B cell (primary cell): Measurements from ENCODE around the gene TPO. TPM values are rescaled to one million over a fixed set of nuclear protein-coding genes. Genes with fewer than 3 reads are reported as not detected.

Source experiments
- ATAC-seq: fragments of 200-7000 bp; cut with Tn5 transposase; one replicate; pipeline ENCODE4 v1.10.0; 2021; ENCODE audit warnings: low read depth, mild to moderate bottlenecking, moderate number of reproducible peaks, moderate library complexity
- CTCF ChIA-PET: fragments of 350-600 bp; sonication (Branson Sonifier 250); formaldehyde crosslinking; loops from one replicate; lab custom pipeline; 2021; ENCODE audit warnings: antibody characterized with exemption, inconsistent platforms; lab: Charles Lee
- POLR2A ChIA-PET: fragments of 350-600 bp; sonication (Branson Sonifier 250); formaldehyde crosslinking; loops from one replicate; lab custom pipeline; 2021; ENCODE audit warnings: antibody characterized with exemption; lab: Charles Lee
- DNase-seq: peaks from one replicate; pipeline ENCODE4 v3.0.0; 2013
- H2AFZ ChIP-seq: 2 replicates; pipeline ENCODE4 v1.6.1; 2012; ENCODE audit warnings: mild to moderate bottlenecking, low read depth, low read length; ENCODE audit not compliant: insufficient read depth, poor library complexity, severe bottlenecking
- H3K27ac ChIP-seq, 2 donors: 1 replicate in 1 of 2; 2 replicates in 1 of 2; pipeline ENCODE4 v1.5.1; 2012 to 2013; ENCODE audit warnings: low read length in 2 of 2, mild to moderate bottlenecking in 2 of 2, moderate library complexity in 1 of 2
- H3K27me3 ChIP-seq, 4 experiments: fragments of 200-600 bp in 1 of 4; sonication (generic) in 1 of 4; replicated peaks in 1 of 4; 1 replicate in 2 of 4; 2 replicates in 2 of 4; pipeline versions ENCODE4 v1.6.1 to v1.7.0; 2013 to 2016; ENCODE audit warnings: low read length in 3 of 4, mild to moderate bottlenecking in 2 of 4, mixed read lengths in 1 of 4, moderate library complexity in 1 of 4; ENCODE audit not compliant: insufficient read depth in 4 of 4, control insufficient read depth in 3 of 4; ENCODE audit errors: control extremely low read depth in 1 of 4
- H3K36me3 ChIP-seq, 2 experiments: replicated peaks in 1 of 2; 1 replicate in 1 of 2; 2 replicates in 1 of 2; pipeline versions ENCODE4 v1.6.1 to v1.7.1; 2013; ENCODE audit warnings: low read length in 1 of 2; ENCODE audit not compliant: insufficient read depth in 2 of 2, control insufficient read depth in 1 of 2; ENCODE audit errors: control extremely low read depth in 1 of 2, extremely low read depth in 1 of 2
- H3K4me1 ChIP-seq, 2 donors: fragments of 200-600 bp in 1 of 2; sonication (generic) in 1 of 2; 1 replicate in 1 of 2; 2 replicates in 1 of 2; pipeline versions ENCODE4 v1.5.1 to v1.6.1; 2013 to 2017; ENCODE audit warnings: low read length in 2 of 2; ENCODE audit not compliant: control insufficient read depth in 2 of 2, insufficient read depth in 2 of 2
- H3K4me2 ChIP-seq: replicated peaks from 2 replicates; pipeline ENCODE3; 2012; ENCODE audit warnings: mild to moderate bottlenecking, low read depth, low read length; ENCODE audit not compliant: poor library complexity, severe bottlenecking
- H3K4me3 ChIP-seq, 5 experiments: fragments of 200-600 bp in 1 of 5; sonication (generic) in 1 of 5; 1 replicate in 3 of 5; 2 replicates in 2 of 5; pipeline versions ENCODE4 v1.5.1 to v1.7.0; 2011 to 2016; ENCODE audit warnings: low read length in 4 of 5, mild to moderate bottlenecking in 4 of 5, low read depth in 2 of 5, control low read depth in 1 of 5, moderate library complexity in 1 of 5; ENCODE audit not compliant: insufficient read depth in 1 of 5; ENCODE audit errors: control extremely low read depth in 1 of 5, extremely low read depth in 1 of 5
- H3K79me2 ChIP-seq: fragments of 200-600 bp; sonication (generic); one replicate; pipeline ENCODE4 v1.6.0; 2016; ENCODE audit warnings: low read length; ENCODE audit not compliant: control insufficient read depth, insufficient read depth
- H3K9ac ChIP-seq: fragments of 200-600 bp; sonication (generic); 2 replicates; pipeline ENCODE4 v1.6.1; 2017; ENCODE audit warnings: mild to moderate bottlenecking, low read length, moderate library complexity
- H3K9me3 ChIP-seq, 3 donors: one replicate each; pipeline versions ENCODE4 v1.6.1 to v1.7.1; 2013; ENCODE audit warnings: low read length in 2 of 3; ENCODE audit not compliant: control insufficient read depth in 2 of 3, insufficient read depth in 1 of 3; ENCODE audit errors: control extremely low read depth in 1 of 3
- H4K20me1 ChIP-seq: 2 replicates; pipeline ENCODE4 v1.6.0; 2012; ENCODE audit warnings: mild to moderate bottlenecking, low read length; ENCODE audit not compliant: insufficient read depth, control insufficient read depth, poor library complexity, severe bottlenecking
- H3K27ac Mint-ChIP-seq: one replicate; pipeline ENCODE4 v1.8.0; 2021; ENCODE audit warnings: mixed read lengths
- H3K27me3 Mint-ChIP-seq: one replicate; pipeline ENCODE4 v1.8.0; 2021; ENCODE audit warnings: mixed read lengths
- H3K4me1 Mint-ChIP-seq: one replicate; pipeline ENCODE4 v1.8.0; 2021; ENCODE audit warnings: mixed read lengths
- H3K4me3 Mint-ChIP-seq: one replicate; pipeline ENCODE4 v1.8.0; 2021; ENCODE audit warnings: mixed read lengths
- H3K9me3 Mint-ChIP-seq: one replicate; pipeline ENCODE4 v1.8.0; 2022; ENCODE audit warnings: mixed read lengths; ENCODE audit not compliant: insufficient read depth
- CTCF ChIP-seq: fragments of 200-600 bp; IDR thresholded peaks from one replicate; pipeline ENCODE4 v1.8.0; 2022; ENCODE audit warnings: antibody characterized with exemption, mild to moderate bottlenecking
- EZH2 ChIP-seq: IDR thresholded peaks from 2 replicates; pipeline ENCODE4 v1.6.1; 2012; ENCODE audit warnings: borderline replicate concordance, low read depth, mild to moderate bottlenecking, moderate library complexity, low read length; ENCODE audit not compliant: insufficient read depth, poor library complexity, severe bottlenecking
- WGBS: methylation state at CpG from one replicate; pipeline ENCODE4 v1.1.5; 2013; ENCODE audit warnings: missing lambda C conversion rate; ENCODE audit not compliant: insufficient coverage; 5-methylcytosine and 5-hydroxymethylcytosine counted together
- intact Hi-C: fragments of 100-400 bp; cut with micrococcal nuclease; formaldehyde crosslinking; loops from one replicate; pipeline ENCODE4 v1.10.0; 2022
- polyA plus RNA-seq: library from polyadenylated mRNA; depleted of rRNA; stranded (reverse); fragments of >200 nt; gene quantifications from 2 replicates; pipeline ENCODE4 v1.2.3, GENCODE V29; 2012
- total RNA-seq, 2 donors: library from RNA; stranded (reverse); fragments of 120-200 nt in 1 of 2; gene quantifications; 1 replicate in 1 of 2; 2 replicates in 1 of 2; pipeline versions ENCODE4 v1.2.3 to v1.2.4, GENCODE V29; 2013 to 2022

TPO gene
- total and polyA plus RNA-seq, 2 donors (not counting 1 experiment from before 2014, with no cell fraction given) = not detected

GRCh38 chr2:1505031-1505441, 91.8 kb downstream of the TPO start:
- no peak overlapping the region for H3K4me3 ChIP-seq
- H2AFZ ChIP-seq = no peak overlapping the region
- no peaks in the 10 kb centered on the region for H3K36me3 ChIP-seq
- H3K9me3 ChIP-seq = peaks cover 0 to 4% (median 0%) of the 10 kb centered on the region in 3 donors
- H3K4me1 ChIP-seq = peaks cover 9 to 10% of the 10 kb centered on the region in 2 donors
- 87% methylated on average over 7 of the region's 10 CpGs for WGBS
- no peaks in the 10 kb centered on the region for H3K27me3 ChIP-seq
- no peak for DNase-seq
- H3K4me2 ChIP-seq = no peak overlapping the region
- ATAC-seq = no peak
- no peak for TF ChIP-seq CTCF
- no peak for TF ChIP-seq EZH2
- POLR2A ChIA-PET = no interaction called here
- Mint-ChIP-seq H3K4me3 (no peak overlapping the region), H3K27ac (no peak overlapping the region), H3K4me1 (peaks cover 11% of the 10 kb centered on the region), H3K9me3 (no peaks in the 10 kb centered on the region), H3K27me3 (no peaks in the 10 kb centered on the region)
- CTCF ChIA-PET = interaction anchor here (0.7 kb wide), 1 partner anchor 41 kb away, joined by 3 read pairs; no protein-coding TSS in a partner anchor
- H3K79me2 ChIP-seq = no peaks in the 10 kb centered on the region
- H3K9ac ChIP-seq = no peak overlapping the region
- no peak overlapping the region for H3K27ac ChIP-seq
- no peaks in the 10 kb centered on the region for H4K20me1 ChIP-seq
- intact Hi-C loops = no loop called here

GRCh38 chr2:1509271-1510065, 96.2 kb downstream of the TPO start:
- Histone ChIP-seq H3K4me3 (no peak overlapping the region), H2AFZ (peak overlapping the region; percentile 22), H3K27ac (no peak overlapping the region), H3K9me3 (no peaks in the 10 kb centered on the region), H3K9ac (no peak overlapping the region), H3K27me3 (no peaks in the 10 kb centered on the region), H3K4me1 (peaks cover 13 to 15% of the 10 kb centered on the region in 2 donors), H4K20me1 (no peaks in the 10 kb centered on the region), H3K79me2 (no peaks in the 10 kb centered on the region), H3K4me2 (peak overlapping the region; percentile 43), H3K36me3 (no peaks in the 10 kb centered on the region)
- peaks cover 11% of the 10 kb centered on the region for H3K4me1 Mint-ChIP-seq
- CTCF ChIA-PET = no interaction called here
- TF ChIP-seq CTCF (no peak), EZH2 (no peak)
- no peak for DNase-seq
- peak overlapping the region; percentile 37 for H3K4me3 Mint-ChIP-seq
- no peaks in the 10 kb centered on the region for H3K9me3 Mint-ChIP-seq
- ATAC-seq = no peak
- no peak overlapping the region for H3K27ac Mint-ChIP-seq
- H3K27me3 Mint-ChIP-seq = peaks cover 8% of the 10 kb centered on the region
- 60% methylated on average over 5 of the region's 5 CpGs for WGBS
- intact Hi-C loops = no loop called here
- POLR2A ChIA-PET = no interaction called here
